HG02623 (cell line): Measurements from ENCODE around the gene FAM209B.
"Not testable (repeated sequence)": the region's sequence is repeated elsewhere in the genome, so short reads cannot be mapped to it uniquely, and the experiment has no call there.

Source experiments
- ATAC-seq: cut with Tn5 transposase; IDR thresholded peaks from one replicate; pipeline ENCODE4 v1.9.1; 2021; ENCODE audit warnings: moderate library complexity; ENCODE audit not compliant: unreplicated experiment

Gene FAM209B, protein sequence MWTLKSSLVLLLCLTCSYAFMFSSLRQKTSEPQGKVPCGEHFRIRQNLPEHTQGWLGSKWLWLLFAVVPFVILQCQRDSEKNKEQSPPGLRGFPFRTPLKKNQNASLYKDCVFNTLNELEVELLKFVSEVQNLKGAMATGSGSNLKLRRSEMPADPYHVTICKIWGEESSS

DNA sequence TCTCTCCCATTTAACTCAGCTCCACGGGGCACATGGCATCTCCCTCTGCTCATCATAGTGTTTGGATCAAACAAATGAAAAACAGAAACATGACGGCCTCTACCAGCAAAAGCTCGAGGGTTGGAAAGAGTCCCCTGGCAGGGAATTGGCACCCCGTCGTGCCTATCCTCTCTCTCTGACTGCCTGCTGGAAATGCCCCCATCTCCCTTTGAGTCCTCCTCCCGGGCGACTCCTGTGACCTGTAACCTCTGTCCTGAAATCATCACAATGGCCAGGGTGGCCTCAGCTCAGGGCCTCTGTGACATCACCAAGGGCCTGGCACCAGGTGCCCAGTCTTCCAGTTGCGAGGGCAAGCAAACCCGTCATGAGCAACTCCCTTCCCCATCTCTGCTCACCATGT, at the start of gene FAM209B:
Gene FAM209B (plus strand): TSS at position 301 of the 400 bp plus-strand sequence. CDS start 96 bp downstream, at position 397.
- ATAC-seq, result not testable (repeated sequence)

DNA sequence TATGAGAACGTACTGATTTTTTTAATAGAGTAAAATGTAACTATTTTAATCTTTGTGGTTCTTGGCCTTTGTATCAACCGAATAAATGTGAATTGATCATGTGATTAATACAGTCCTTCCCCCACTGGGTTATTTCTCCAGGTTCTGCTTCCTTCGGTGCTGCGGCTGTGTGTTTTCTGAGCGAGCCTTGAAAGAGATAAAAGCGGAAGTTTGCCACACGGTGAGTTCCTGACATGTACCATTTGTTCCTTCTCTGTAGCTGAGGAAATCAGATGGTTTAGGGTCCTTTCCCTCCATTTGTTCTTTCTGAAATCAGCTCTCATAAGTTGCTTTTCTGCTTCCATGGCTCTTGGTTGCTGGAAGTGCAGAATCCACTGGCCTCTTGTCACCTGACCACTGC, 49.1 kb upstream of the FAM209B start:
- no peak for ATAC-seq

DNA sequence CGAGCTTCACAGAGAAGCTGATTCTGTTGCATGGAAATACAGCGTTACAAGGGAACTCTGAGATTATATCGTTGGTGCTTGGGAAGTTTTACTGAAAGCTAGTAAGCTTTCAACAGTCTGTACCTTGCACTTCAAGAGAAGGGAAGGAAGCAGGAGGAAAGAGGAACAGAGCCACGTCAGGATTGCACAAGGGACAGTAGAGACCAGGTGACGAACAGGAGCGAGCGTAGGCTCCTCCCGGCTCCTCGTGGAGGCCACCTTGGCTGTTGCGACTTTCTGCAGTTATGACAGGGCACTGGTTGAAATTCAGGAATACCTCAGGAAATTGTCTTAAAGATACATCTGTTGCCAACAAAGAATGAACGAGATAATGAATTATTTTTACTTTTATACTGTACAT, 45.8 kb upstream of the FAM209B start:
- no peak for ATAC-seq

DNA sequence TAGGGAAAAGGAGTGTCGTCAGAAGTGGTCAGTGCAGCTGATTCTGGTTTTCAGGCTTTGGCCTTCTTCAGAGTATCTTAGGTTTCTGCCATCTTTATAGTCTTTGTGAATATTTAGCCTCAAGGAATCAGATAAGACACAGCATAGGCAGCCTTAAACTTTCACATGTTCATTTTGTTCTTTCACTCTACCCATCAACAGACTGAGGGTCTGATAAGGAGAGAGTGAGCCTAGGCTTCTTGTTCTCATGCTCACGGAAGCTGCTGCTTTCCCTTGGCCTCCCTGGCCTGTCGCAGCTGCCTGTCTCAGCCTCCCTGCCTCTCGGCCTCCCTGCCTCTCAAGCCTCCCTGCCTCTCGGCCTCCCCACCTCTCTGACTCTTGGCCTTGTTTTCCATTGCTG, 44.5 kb upstream of the FAM209B start:
- ATAC-seq, result no peak

DNA sequence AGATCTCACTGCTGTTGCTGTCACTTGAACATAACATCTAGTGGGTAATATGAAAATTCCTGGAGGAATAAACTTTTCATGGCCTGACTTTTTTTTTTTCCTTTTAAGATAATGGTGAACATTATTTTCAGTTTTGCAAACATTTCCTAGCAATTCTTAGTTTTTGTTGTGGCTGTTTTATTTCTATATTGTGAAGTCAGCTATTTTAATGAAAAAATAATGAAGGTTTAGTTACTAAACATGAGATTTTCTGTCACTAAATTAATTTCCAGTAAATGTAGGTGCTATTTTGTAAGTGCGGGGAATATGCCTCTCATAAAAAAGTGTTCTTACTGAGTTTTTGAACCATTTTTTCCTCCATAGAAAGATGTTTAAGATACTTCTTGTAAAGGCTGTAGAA, 31.9 kb upstream of the FAM209B start:
- ATAC-seq, result no peak

DNA sequence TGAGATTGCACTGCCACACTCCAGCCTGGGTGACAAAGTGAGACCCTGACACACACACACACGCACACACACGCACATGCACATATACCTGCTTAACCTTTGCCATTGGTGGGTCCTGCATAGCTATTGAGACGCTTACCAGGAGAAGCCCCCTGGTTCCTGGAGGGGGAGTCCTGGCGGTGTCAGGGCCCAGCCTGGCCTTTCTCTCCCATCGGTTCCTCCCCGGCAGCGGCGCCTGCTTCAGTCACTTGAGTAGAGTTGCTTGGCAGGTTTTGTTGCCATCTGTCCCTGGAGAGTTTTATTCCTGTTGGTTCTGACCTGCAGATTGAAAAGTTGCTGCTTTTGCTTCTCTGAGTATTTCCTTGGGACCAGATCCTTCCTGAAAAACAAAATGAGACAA, 29.1 kb upstream of the FAM209B start:
- no peak for ATAC-seq

DNA sequence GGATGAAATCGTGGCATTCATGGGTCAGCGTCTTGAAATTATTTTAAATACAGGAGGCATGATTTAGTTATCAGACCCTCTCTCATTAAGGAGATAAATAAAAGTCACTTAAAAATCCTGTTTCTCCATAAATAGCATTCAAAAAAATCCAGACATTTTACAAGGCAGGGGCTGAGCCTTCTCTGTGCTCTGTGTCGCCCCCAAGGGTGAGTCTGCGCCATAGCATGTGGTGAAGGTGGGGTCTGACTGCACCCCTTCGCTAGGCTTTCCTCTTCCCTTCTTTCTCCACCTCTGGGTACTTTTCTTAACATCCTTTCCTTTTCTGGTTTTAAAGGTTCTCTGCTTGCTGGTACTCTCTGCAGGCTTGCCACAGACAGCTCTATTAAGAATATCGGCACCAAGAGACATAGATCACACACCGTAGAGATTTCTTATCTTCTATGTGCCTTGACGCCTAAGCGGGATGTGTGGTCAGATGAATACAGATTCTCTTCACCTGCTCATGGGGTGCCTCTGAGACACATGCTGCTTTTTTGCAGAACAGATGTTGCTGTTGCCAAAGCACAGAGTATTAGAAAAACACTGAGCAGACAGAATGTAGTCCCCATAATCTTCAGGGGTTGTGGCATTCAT, 28.6 kb upstream of the FAM209B start:
- ATAC-seq, result no peak

DNA sequence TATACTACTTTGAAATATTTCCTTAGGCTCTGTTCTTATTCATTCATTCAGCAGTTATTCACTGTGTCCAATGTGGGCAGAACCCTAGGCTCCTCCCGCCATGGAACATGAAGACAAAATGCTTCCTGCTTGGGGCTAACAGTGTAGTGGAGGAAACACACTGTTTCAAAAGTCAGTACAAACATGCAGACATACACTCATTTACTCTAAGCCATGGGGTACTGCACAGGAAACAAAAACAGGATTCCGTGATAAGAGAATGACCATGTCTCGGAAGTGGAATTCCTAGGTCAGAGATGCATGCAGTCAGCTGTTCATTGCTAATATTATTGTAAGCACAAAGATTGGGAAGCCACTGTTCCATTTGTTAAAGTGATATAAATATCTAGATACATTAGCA, 26.9 kb upstream of the FAM209B start:
- ATAC-seq, result no peak

DNA sequence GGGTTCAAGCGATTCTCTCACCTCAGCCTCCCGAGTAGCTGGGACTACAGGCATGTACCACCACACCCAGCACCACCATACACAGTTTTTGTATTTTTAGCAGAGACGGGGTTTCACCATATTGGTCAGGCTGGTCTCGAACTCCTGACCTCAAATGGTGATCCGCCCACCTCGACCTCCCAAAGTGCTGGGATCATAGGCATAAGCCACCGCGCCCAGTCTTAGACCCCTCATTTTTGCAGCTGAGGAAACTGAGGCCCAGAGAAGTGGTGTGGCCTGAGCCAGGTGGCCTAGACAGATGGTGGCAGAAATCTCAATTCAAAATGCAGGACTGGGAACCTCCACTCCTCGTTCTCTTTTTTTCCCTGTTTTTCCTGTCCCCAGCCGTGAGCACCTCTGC, 21.1 kb upstream of the FAM209B start:
- ATAC-seq, result no peak

DNA sequence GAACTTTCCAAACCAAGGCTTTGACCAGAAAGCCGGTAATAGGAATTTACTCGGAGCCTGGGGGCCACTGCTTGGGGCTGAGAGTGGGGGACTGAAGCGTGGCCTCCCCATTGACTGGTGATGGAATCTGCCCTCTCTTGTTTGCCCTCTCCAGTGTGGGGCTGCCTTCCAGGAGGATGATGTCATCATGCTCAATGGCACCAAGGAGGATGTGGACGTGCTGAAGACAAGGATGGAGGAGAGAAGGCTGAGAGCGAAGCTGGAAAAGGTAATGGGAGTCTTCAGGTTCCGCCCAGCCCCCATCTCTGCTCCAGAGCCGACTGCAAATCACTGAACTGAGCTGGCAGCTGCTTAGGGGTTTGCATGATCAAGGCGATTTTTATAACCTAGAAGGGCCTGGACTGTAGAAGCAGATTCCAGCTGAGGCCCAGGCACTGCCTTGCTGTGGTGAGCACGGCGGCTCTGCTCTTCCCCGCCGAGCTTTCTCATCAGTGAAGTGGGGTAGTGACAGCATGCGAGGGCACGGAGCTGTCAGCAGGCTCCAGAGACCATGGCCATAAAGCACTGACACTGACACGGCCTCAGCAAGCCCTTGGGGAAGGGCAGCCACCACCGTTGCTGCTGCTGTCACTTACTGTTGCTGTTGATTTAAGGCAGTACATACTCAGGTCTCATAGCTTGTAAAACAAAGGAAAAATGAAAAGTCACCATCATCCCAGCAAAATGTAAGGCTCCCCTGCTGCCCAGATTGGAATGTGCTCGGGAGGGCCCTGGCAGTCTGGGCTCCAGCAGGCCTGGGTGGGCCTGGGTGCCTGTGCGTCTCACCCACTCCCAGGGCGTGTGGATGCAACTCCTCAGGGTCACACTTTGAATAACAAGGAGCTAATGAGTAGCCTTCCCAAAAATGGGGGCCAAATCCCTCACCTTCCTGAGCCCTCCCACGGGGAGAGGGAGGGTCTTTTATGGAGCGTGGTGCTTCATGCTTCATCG, 19.6 kb upstream of the FAM209B start:
- ATAC-seq, result no peak

DNA sequence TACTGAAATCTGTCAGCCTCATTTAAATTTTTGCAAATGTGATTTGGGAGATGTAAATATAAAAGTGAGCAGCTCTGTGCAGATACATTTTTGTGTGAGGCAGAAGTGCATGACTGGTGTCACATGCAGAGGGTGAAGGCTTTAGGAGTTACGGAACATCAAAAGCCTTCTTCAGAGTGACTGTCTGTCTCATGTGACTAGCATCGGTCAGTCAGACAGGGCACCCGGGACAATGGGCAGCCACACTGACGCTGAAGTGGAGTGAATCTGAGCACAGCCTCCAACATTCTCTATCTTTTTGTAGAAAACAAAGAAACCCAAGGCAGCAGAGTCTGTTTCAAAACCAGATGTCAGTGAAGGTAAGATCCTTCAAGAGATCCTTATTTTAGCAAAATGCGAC, 16.4 kb upstream of the FAM209B start:
- ATAC-seq, result no peak

DNA sequence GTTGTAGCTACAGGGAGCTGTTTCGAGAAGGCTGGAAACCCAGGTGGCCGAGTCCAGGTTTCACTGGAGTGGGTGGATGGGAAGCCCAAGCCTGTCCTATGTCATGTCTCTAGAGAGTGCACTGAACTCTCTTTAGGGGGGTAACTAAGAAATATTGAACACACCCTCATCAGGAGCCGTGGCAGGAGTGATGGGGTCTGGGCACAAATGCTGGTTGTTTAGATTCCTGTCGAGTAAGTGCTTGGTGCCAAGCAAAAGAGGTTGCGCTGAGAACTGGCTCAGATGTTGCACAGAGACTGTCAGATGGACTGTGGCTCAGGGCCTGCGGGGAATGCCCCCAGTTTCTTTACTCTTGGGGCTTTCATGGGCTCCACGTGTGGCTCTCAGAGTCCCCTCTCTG, 15.8 kb upstream of the FAM209B start:
- ATAC-seq, result no peak

DNA sequence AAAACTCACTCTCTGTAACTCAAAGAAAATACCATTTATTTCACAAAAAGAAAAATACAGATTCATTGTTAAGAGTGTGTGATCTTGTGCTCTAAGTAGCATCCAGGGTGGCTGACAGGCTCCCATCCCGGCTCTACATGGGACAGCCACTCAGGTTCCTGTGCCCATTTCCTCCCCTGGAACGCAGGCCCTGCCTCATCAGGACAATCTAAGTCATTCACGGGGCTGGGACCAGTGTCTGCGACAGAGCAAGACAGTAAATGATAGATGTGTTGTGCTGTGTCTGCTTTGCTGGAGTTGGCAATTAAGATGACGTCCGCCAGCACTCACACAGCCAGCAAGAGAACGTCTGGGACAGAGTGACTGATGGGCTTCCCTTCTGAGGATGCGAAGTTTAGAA, 15.4 kb upstream of the FAM209B start:
- no peak for ATAC-seq

DNA sequence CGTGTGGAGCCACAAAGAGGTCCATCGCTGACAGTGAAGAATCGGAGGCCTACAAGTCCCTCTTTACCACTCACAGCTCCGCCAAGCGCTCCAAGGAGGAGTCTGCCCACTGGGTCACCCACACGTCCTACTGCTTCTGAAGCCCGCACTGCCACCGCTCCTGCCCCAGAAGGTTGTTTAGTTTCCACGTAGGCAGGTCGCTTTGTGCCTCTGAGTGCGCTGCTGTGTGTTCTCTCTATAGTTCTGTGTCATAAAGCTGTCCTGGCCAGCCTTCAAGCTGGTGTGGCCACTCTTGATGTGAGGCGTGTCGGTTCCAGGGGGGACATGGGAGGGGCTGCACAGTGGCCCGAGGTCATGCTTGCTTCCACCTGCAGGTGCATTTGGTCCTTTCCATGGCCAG, 14.9 kb upstream of the FAM209B start:
- no peak for ATAC-seq

DNA sequence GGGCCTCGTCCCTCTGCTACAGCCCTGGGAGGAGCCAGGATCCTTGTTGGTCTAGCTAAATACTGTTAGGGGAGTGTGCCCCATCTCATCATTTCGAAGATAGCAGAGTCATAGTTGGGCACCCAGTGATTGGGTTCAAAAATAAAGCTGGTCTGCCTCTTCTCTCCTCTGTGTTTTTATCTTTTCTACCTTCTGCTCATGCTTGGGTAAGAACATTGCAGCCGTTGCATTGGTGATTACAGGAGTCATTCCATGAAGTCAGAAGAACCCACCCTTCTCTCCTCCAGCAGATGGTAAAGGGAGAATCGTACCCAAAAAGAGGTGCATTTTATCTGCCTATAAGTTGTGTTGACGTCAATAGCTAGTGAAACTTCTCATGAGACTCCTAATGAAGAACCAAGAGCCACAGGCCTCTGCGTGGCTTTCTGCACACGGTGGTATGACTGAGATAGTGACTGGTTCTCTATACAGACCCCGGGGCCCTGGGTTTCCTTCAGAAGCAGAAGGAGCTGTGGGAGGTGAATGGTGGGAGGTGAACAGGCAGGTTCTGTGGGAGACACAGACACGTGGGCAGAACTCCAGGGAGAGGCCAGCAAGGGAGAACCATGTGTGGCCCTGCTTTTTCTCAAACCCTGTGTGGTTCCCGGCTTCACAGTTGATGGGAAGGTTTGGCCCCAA, 14.2 kb upstream of the FAM209B start:
- ATAC-seq, result no peak

DNA sequence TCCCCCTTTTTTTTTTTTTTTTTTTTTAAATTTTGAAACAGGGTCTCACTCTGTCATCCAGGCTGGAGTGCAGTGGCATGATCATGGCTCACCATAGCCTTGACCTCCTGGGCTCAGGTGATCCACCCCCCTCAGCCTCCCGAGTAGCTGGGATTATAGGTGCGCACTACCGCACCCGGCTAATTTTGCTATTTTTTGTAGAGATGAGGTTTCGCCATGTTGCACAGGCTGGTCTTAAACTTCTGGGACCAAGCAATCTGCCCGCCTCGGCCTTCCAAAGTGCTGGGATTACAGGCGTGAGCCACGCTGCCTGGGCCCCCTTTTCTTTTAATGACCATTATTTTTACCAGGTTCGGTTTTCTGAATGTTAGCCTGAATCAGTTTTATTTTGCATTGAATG, 13.5 kb upstream of the FAM209B start:
- no peak for ATAC-seq

DNA sequence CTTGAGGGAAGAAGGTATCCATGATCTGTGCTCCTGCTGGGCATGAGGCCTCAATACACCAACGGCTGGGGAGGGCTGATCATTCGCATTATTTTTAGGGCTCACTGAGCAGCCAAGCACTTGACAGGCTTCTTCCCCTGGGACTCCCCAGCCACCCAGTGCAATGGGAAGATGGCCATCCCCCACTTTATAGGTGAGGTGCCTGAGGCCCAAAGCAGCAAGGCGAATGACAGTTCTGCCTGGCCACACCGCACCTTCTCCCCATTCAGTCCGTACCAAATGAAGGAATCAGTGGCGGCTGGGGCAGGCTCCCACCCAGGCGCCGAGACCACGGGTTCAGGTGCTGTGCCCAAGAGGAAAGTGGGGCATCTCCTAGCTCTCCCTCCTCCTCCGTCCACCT, 12.9 kb upstream of the FAM209B start:
- no peak for ATAC-seq

DNA sequence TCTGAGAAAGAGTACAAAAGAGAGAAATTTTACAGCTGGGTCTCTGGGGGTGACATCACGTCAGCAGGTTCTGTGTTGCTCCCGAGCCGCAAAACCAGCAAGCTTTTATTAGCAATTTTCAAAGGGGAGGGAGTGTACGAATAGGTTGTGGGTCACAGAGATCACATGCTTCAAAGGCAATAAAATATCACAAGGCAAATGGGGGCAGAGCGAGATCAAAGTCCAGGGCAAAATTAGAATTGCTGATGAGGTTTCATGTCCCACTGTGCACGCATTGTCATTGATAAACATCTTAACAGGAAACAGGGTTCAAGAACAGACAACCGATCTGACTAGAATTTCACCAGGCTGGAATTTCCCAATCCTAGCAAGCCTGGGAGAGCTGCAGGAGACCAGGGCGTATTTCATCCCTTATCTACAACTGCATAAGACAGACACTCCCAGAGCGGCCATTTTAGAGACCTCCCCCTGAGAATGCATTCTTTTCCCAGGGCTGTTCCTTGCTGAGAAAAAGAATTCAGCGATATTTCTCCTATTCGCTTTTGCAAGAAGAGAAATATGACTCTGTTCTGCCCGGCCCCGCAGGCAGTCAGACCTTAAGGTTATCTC, 12.2 kb upstream of the FAM209B start:
- ATAC-seq, result not testable (repeated sequence)

DNA sequence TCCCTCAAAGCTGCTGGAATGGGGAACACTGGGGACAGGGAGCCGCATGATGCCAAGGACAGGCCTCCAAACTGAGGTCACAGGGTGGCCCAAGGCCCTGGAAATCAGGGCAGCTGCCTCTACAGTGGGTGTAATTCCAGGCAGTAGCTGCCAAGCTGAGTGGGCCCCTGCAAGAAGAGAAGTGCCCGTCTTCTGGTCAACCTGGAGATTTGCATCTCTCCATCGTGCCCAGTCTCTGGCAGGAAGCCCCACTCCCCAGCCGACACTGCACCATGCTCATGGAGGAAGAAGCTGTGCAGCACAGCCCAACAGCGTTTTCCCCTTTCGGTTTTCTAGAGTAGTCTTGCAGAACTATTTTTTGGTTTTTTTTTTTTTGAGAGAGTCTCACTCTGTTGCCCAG, 10.7 kb upstream of the FAM209B start:
- no peak for ATAC-seq

DNA sequence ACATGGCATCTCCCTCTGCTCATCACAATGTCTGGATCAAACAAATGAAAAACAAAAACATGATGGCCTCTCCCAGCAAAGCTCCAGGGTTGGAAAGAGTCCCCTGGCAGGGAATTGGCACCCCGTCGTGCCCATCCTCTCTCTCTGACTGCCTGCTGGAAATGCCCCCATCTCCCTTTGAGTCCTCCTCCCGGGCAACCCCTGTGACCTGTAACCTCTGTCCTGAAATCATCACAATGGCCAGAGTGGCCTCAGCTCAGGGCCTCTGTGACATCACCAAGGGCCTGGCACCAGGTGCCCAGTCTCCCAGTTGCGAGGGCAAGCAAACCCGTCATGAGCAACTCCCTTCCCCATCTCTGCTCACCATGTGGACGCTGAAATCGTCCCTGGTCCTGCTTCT, 8.6 kb upstream of the FAM209B start, which contains the start of gene FAM209A:
Gene FAM209A (plus strand): TSS at position 301 of the 400 bp plus-strand sequence. CDS start 65 bp downstream, at position 366.
- ATAC-seq, result not testable (repeated sequence)

DNA sequence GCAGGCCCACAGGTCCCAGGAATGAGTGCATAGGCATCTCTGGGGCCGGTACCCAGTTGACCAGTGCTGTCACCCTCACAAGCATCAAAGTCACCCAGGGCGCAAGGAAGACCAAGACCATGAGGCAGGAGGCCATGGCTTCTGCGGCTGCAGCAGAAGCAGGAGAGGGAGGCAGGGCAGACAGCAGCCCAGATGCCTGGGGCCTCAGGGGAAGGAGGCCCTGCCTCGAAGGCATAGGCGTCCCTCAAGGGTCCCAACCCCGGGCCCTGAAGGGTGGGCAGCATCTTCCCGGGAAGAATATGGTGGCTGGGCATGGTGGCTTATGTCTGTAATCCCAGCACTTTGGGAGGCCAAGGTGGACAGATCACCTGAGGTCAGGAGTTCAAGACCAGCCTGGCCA, 5.5 kb upstream of the FAM209B start:
- no peak for ATAC-seq
